Esophagus squamous epithelium (tissue), 4 donors: ENCODE data around the gene GSE1.

Source experiments
- POLR2A ChIP-seq, 4 donors: fragments of 450-650 bp; IDR thresholded peaks; one replicate each; pipeline ENCODE4 v1.6.1; 2017; ENCODE audit warnings: antibody characterized with exemption in 4 of 4, mild to moderate bottlenecking in 4 of 4, moderate library complexity in 3 of 4
- TF ChIP-seq, protein P1 (sequence below), 6 experiments: fragments of 450-650 bp in 4 of 6; fragments of 200-600 bp in 2 of 6; sonication (generic) in 2 of 6; IDR thresholded peaks; one replicate each; pipeline ENCODE4 v1.5.1; 2016 to 2019; ENCODE audit warnings: antibody characterized with exemption in 6 of 6, mild to moderate bottlenecking in 4 of 6, moderate library complexity in 4 of 6

GRCh38 chr16:85620374-85620773, 7.3 kb downstream of the GSE1 start:
- no peak for TF ChIP-seq POLR2A (IDR thresholded peaks at IDR 0.05)
- TF ChIP-seq, protein P1, sequence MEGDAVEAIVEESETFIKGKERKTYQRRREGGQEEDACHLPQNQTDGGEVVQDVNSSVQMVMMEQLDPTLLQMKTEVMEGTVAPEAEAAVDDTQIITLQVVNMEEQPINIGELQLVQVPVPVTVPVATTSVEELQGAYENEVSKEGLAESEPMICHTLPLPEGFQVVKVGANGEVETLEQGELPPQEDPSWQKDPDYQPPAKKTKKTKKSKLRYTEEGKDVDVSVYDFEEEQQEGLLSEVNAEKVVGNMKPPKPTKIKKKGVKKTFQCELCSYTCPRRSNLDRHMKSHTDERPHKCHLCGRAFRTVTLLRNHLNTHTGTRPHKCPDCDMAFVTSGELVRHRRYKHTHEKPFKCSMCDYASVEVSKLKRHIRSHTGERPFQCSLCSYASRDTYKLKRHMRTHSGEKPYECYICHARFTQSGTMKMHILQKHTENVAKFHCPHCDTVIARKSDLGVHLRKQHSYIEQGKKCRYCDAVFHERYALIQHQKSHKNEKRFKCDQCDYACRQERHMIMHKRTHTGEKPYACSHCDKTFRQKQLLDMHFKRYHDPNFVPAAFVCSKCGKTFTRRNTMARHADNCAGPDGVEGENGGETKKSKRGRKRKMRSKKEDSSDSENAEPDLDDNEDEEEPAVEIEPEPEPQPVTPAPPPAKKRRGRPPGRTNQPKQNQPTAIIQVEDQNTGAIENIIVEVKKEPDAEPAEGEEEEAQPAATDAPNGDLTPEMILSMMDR (IDR thresholded peaks at IDR 0.05) = no peak
